Cerebellar cortex (tissue), 1 donor: ENCODE data around the gene EVI5.
A peak's percentile ranks its signal among the peaks of the same experiment; 100 is the strongest.
"Not testable (repeated sequence)": the region's sequence is repeated elsewhere in the genome, so short reads cannot be mapped to it uniquely, and the experiment has no call there.

Experiments
- DNase-seq: peaks from one replicate; pipeline ENCODE4 v3.0.0-alpha.2; 2015; ENCODE audit warnings: low spot score

Gene EVI5

DNA sequence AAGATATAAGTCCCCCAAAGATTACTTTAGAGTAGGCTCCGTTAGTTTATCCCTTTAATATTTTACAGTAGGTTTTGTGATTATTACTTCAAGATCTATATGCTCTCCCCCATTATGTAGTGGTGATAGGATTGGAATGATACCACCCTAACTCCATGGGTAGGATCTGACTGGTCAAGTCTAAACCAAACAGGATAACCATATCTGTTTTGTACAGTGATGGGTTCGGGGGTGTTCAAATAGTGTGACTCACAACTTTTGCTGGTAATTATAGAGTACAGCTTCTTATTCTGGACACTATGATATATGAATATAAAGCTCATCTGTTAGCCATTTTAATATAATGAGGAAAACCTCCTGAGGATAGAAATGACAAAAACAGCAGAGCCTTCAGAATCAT is 212.4 kb downstream of the EVI5 start:
- DNase-seq: no peak

GRCh38 chr1:92571578-92571977 is 213.3 kb downstream of the EVI5 start:
- DNase-seq: no peak

GRCh38 chr1:92567211-92567868 is 217.6 kb downstream of the EVI5 start:
- no peak for DNase-seq

DNA sequence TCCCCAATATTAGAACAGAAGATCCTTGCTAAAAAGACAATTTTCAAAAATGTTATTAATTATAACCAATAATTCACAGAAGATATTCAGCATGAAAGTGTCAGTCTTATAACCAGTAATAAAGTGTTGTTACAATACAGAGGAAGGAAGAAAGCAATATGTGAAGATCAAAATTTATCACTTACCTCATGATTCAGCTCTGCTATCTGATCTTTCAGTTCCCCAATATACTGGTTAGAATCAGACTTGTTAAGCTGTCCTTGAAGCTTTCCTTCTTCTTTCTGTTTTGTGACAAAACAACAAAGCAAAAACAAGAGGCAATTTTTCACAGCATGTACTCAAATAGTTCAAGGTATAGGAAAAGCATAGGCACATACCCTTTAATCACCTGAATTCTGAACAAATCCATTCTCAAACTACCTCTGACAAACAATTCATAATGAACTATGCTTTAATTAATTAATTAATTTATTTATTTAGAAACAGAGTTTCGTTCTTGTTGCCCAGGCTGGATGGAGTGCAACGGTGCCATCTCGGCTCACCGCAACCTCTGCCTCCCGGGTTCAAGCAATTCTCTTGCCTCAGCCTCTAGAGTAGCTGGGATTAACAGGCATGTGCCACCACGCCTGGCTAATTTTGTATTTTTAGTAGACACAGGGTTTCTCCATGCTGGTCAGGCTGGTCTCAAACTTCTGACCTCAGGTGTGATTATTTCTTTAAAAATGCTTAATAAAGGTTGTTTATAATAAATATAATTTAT is 221.3 kb downstream of the EVI5 start:
- DNase-seq: no peak

DNA sequence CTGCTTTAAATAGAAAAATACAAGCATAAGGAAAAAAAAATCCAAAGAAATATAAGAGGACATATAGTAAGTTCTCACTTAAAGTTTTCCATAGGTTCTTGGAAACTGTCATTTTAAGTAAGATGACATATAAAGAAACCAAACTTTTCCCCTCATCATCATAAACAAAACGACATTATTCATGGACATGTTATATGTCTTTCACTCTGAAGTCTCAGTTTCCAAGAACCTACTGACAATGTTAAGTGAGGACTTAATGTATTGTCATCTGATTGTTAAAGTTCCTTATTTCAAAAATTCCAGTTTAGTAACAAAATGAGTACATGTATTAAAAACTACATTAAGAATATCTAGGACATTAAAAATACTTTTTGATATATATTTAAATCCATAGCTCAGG is 228.6 kb downstream of the EVI5 start:
- no peak for DNase-seq

GRCh38 chr1:92554216-92554615 is 230.7 kb downstream of the EVI5 start:
- no peak for DNase-seq

DNA sequence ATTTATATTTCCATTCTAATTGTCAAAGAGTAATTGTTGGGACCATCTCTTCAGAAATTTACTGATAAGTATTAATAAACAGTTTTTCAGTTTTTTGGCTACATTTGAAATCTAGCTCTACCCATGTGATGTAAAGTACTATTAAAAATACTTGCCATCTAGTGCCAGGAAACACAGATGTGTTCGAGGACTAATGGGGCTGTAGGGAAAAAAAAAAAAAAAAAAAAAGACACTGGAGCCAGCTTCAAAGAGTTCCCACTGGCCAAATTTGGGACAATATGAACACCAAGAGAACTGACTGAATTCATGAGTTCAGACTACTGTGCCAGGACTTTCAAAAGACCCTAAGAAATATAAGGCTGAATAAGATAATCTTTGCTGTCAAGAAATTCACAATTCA is 233.0 kb downstream of the EVI5 start:
- peak; percentile 15 for DNase-seq

DNA sequence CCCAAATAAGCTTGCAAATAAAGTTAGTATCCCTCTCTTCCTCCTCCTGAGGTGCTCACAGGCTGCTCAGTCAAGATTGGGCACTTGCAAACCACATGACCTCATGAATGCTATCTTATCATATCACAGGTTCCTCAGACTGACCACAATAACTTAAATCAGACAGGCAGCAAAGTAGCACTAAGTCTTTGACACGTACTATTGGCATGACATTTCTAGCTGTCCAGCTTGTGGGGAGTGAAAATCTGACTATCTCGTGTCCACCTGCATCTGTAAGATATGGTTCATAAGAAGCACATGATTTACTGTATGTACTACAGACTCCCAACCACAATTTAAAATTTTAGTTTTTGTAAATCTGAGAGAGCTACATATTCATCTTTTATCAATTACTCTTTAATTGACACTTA is 240.1 kb downstream of the EVI5 start:
- no peak for DNase-seq

DNA sequence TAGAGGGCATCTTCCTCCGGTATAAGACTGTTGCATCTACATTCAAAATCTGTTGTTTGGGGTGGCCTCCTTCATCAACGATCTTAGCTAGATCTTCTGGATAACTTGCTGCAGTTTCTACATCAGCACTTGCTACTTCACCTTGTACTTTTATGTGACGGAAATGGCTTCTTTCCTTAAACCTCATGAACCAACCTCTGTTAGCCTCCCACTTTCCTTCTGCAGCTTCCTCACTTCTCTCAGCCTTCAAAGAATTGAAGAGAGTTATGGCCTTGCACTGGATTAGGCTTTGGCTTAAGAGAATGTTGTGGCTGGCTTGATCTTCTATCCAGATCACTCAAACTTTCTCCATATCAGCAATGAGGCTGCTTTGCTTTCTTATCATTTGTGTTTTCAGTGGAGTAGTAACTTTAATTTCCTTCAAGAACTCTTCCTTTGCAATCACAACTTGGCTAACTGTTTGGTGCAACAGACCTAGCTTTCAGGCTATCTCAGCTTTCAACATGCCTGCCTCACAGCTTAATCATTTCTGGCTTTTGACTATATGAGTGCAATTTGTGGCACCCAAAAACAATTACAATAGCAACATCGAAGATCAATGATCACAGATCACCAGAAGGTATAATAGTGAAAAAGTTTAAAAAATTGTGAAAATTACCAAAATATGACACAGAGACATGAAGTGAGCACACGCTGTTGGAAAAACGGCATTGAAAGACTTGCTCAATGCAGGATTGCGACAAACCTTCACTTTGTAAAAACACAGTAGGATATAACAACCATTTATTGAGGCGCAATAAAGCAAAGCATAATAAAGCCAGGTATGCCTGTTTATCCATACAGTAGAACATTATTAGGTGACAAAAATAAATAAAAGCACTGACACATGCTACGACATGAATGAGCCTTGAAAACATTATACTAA is 241.5 kb downstream of the EVI5 start:
- DNase-seq: no peak

GRCh38 chr1:92538413-92539061 is 246.4 kb downstream of the EVI5 start:
- DNase-seq: no peak

- DNase-seq: no peak
Observed at GRCh38 chr1:92538048-92538412, 246.9 kb downstream of the EVI5 start.

DNA sequence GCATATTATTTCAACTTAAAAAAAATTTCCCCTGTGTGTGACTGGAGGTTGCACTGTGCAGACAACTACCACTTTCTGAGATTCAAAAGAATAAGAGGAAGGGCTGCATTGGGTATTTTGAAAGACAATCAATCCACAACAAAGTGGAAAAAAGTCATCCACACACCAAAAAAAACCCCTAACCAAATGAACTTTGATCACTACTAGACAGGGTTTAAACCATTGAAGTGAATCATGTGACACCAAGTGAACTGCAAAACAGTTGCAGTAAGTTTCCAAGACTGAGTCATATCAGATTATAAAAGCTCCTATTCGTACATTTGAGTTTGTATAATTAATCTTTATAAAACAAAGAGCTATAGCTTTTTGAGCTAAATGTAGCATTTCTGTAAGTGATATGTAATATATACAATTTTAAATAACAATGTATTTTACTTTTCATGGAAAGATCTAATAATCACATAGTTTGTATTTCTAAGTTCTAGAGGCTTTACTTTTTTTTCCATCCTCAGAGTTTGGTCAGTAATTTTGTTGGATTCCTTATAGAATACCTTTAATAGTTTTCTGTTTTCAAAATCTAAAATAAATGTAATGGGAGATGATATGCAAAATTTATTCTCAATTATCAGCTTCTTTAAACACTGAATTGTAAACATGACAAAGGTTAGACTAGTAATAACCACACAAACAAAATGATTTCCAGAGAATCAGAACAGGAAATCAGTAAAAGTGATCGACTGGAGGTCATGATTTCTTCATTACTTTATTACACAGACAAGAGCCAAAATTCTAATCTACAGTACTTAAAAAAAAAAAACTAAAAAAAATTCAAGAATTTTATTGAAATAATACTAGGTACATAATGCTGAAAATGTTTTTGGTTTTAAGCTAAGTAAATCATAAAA is 247.7 kb downstream of the EVI5 start:
- DNase-seq: no peak

GRCh38 chr1:92536211-92536979 is 248.5 kb downstream of the EVI5 start:
- DNase-seq: no peak

DNA sequence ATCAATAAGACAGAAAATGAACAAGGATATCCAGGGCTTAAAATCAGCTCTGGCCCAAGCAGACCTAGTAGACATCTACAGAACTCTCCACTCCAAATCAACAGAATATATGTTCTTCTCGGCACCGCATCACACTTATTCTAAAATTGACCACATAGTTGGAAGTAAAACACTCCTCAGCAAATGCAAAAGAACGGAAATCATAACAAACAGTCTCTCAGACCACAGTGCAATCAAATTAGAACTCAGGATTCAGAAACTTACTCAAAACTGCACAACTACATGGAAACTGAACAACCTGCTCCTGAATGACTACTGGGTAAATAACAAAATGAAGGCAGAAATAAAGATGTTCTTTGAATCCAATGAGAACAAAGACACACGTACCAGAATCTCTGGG is 252.5 kb downstream of the EVI5 start:
- not testable (repeated sequence) for DNase-seq

GRCh38 chr1:92531939-92532338 is 253.0 kb downstream of the EVI5 start:
- DNase-seq: not testable (repeated sequence)

DNA sequence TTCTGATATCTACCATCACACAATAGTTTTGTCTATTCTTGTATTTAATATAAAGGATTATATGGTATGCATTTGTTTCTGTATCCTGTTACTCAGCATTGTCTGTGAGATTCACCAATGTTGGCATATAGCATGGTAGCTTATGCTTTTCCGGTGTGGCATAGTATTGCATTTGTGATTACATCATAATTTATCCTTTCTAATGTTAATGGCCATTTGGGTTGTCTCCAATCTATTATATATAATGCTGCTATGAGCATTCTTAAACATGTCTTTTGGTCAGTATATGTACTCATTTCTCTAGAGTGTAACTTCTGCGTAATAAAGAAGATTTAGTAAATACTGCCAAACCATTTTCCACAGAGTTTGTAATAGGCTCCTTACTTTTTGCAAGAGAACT is 257.2 kb downstream of the EVI5 start:
- DNase-seq: no peak

DNA sequence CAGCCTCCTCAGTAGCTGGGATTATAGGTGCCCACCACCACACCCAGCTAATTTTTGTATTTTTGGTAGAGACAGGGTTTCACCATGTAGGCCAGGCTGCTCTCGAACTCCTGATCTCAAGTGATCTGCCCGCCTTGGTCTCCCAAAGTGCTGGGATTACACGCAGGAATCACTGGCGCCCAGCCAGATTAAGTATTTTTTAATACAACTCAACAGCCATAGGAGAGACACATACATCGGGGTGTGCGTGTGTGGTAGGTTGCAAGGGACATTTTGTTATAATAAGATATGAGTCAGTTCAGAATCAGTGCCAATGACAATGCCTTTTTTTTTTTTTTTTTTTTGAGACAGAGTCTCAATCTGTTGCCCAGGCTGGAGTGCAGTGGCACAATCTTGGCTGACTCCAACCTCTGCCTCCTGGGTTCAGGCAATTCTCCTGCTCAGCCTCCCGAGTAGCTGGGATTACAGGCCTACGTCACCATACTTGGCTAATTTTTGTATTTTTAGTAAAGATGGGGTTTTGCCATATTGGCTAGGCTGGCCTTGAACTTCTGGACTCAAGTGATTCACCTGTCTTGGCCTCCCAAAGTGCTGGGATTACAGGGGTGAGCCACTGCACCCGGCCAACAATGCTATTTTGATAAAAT is 259.8 kb downstream of the EVI5 start:
- DNase-seq: not testable (repeated sequence)

GRCh38 chr1:92519043-92519442 is 265.9 kb downstream of the EVI5 start:
- DNase-seq: no peak

DNA sequence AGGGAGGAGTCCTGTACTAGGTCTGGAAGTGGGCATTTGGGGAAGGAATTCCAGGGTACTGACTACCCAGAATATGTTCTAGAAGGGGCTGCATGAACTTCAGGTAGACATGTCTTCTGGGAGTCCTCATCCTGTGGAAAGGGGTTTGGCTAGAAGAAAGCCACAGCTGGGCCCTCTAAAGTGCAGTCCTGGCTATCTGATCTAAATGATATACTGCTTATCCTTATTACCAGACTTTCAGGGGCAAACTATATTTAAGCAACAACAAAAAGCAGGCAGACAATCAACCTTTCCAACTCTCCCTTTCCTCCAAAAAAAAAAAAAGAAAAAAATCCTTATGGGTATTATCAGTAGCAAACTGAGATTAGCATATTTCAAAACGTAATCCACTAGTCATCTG is 268.3 kb downstream of the EVI5 start:
- no peak for DNase-seq

DNA sequence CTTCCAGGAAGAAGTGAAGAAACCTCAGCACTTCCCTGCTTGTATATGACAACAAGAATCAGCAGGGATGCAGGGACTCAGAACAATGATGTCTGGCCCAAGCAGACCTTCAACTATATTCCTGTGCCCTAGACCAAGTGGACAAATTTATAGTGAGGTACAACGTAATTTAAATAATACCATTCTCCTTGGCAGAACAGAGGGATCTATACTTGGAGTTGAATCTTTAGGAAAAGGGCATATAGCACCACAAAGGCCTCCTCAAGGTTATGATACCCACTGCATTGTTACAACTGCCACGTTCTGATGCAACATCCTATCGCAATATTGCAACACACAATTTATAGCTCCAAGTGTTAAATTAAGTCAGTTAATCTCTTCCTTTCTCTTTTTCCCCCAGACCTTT is 269.1 kb downstream of the EVI5 start:
- DNase-seq: no peak
